LNCaP clone FGC (cell line): Measurements from ENCODE around the gene OR1C1.
"Not testable (repeated sequence)": the region's sequence is repeated elsewhere in the genome, so short reads cannot be mapped to it uniquely, and the experiment has no call there.

Source experiments
- DNase-seq: peaks from one replicate; pipeline ENCODE4 v3.0.0-alpha.2; 2011; ENCODE audit warnings: low read depth
- H3K4me3 ChIP-seq: 2 replicates; pipeline ENCODE4 v1.5.1; 2011; ENCODE audit warnings: mild to moderate bottlenecking, low read depth, low read length, control low read depth
- CTCF ChIP-seq: IDR thresholded peaks from 2 replicates; pipeline ENCODE4 v1.5.1; 2012; ENCODE audit warnings: mild to moderate bottlenecking; ENCODE audit not compliant: control insufficient read depth, insufficient read depth; ENCODE audit errors: extremely low read depth

OR1C1 gene

GRCh38 chr1:247746391-247746935 lies 13.9 kb downstream of the OR1C1 start:
- no peak for DNase-seq
- TF ChIP-seq CTCF = no peak
- no peak overlapping the region for H3K4me3 ChIP-seq

GRCh38 chr1:247742215-247742760 lies 18.1 kb downstream of the OR1C1 start:
- not testable (repeated sequence) for DNase-seq, H3K4me3 ChIP-seq

GRCh38 chr1:247741756-247742155 lies 18.6 kb downstream of the OR1C1 start:
- TF ChIP-seq CTCF = no peak
- no peak for DNase-seq
- no peak overlapping the region for H3K4me3 ChIP-seq

GRCh38 chr1:247740721-247741120 lies 19.6 kb downstream of the OR1C1 start:
- DNase-seq = no peak
- TF ChIP-seq CTCF = no peak
- H3K4me3 ChIP-seq = no peak overlapping the region

- H3K4me3 ChIP-seq = no peak within 1 kb of the TSS
- TF ChIP-seq CTCF = no peak
- DNase-seq = no peak
Measured at GRCh38 chr1:247738315-247738714, 22.0 kb downstream of the OR1C1 start, which contains the start of gene OR14K1. OR14K1 (plus strand) TSS chr1:247738615; CDS start chr1:247738615, 0 bp downstream.

GRCh38 chr1:247721222-247721621 lies 39.1 kb downstream of the OR1C1 start:
- no peak for DNase-seq
- TF ChIP-seq CTCF = no peak
- no peak overlapping the region for H3K4me3 ChIP-seq

- H3K4me3 ChIP-seq = no peak within 1 kb of the TSS
- TF ChIP-seq CTCF = no peak
- no peak for DNase-seq
Measured at GRCh38 chr1:247716546-247716945, 43.8 kb downstream of the OR1C1 start, which contains the start of gene OR6F1. OR6F1 (minus strand) TSS chr1:247716646; CDS start chr1:247712755, 3,891 bp downstream.
